GM19463 (cell line): ENCODE data around the gene ZBTB22.
"Not testable (repeated sequence)": the region's sequence is repeated elsewhere in the genome, so short reads cannot be mapped to it uniquely, and the experiment has no call there.

Experiments
- ATAC-seq: cut with Tn5 transposase; IDR thresholded peaks from one replicate; pipeline ENCODE4 v1.9.1; 2021; ENCODE audit warnings: mild to moderate bottlenecking, moderate library complexity; ENCODE audit not compliant: unreplicated experiment

ZBTB22 gene, protein sequence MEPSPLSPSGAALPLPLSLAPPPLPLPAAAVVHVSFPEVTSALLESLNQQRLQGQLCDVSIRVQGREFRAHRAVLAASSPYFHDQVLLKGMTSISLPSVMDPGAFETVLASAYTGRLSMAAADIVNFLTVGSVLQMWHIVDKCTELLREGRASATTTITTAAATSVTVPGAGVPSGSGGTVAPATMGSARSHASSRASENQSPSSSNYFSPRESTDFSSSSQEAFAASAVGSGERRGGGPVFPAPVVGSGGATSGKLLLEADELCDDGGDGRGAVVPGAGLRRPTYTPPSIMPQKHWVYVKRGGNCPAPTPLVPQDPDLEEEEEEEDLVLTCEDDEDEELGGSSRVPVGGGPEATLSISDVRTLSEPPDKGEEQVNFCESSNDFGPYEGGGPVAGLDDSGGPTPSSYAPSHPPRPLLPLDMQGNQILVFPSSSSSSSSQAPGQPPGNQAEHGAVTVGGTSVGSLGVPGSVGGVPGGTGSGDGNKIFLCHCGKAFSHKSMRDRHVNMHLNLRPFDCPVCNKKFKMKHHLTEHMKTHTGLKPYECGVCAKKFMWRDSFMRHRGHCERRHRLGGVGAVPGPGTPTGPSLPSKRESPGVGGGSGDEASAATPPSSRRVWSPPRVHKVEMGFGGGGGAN

DNA sequence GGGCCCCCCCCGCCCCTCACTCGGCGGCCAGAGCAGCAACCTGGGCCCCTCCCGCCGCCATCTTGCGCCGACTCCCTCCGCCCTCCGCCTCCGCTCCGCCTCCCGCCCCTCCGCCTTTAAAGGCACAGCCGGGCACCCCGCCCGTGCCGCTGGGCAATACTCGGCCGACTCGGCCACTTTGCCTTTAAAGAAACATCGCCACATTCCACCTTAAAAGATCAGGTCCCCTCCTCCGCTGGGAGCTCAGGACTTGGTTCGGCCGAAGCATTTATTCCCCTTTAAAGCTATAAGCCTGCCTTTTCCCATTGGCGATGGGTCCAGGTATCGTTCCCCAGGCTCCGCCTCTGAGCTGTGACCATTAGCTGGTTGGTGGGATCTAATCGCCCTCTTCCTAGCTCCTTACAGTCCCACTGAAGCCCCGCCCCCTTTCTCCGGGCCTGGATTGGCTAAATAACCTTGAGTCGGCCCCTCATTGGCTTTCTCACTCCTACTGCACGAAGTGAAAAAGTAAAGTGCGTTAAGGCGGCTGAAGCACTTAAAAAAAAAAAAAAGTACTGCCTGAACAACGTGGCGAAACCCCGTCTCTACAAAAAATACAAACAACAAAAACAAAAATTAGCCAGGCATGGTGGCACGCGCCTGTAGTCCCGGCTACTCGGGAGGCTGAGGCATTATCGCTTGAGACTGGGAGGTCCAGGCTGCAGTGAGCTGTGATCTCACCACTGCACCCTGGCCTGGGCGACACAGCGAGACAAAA is at the start of gene ZBTB22:
Gene ZBTB22, minus strand, starts transcription at position 76 of the 757 bp plus-strand sequence. CDS start 828 bp downstream, outside the sequence.
- peak; percentile 48 for ATAC-seq

DNA sequence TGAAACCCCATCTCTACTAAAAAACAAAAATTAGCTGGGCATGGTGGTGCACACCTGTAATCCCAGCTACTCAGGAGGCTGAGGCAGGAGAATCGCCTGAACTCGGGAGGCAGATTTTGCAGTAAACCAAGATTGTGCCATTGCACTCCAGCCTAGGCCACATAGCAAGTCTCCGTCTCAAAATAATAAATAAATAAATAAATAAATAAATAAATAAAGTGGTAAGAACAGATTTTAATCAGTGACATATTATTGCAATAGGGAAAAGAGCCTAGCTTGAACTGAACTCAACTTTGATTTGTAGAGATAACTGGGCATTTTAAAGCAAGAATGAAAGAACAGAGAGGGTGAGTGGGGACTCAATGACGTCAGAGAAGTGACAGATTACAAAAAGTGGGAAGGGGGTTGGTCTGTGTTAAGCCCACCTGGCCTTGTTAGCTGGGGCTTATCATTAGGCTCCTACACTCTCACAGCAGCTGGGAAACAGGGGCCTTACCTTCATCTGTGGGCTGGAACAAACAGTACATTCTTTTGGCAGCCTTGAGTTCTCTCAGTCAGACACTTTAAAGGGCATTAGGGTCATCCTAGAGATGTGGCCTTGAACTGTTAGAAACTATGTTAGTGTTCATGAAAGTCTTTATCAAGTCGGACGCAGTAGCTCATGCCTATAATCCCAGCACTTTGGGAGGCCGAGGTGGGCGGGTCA is 49.6 kb upstream of the ZBTB22 start:
- ATAC-seq, result no peak

DNA sequence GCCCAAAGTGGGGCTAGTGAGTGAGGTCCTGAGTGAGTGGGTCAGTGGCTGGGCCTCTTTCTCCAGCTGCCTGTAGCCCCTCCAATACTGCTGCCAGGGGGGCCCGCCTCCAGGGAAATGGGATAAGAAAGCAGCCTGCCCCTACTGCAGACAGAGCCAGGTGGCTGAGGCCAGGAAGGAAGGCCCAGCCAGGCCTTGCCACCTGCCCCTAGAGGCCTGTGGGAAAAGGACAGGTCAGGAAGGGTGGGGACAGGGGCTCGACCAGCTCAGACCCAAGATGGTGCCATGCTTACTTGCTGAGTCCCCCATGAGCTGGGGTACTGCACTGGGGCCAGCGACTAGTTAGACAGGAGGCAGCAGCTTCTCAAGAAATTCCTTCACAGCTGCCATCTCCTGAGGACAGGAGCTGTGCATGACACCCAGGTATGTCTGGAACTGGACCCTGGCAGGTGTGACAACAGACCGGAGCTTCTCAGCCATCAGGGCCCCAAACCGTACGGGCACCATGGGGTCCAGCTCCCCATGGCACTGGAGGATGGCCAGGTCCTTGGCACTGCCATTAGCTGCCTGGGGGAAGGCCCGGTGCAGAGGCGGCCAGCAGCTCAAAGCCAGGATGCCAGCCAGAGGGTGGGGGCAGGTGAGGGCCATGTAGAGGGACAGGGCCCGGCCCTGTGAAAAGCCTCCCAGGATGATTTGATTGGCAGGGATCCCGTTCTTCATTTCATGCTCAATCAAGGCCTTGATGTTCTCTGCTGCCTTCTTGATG is 47.8 kb upstream of the ZBTB22 start:
- ATAC-seq, result not testable (repeated sequence)

DNA sequence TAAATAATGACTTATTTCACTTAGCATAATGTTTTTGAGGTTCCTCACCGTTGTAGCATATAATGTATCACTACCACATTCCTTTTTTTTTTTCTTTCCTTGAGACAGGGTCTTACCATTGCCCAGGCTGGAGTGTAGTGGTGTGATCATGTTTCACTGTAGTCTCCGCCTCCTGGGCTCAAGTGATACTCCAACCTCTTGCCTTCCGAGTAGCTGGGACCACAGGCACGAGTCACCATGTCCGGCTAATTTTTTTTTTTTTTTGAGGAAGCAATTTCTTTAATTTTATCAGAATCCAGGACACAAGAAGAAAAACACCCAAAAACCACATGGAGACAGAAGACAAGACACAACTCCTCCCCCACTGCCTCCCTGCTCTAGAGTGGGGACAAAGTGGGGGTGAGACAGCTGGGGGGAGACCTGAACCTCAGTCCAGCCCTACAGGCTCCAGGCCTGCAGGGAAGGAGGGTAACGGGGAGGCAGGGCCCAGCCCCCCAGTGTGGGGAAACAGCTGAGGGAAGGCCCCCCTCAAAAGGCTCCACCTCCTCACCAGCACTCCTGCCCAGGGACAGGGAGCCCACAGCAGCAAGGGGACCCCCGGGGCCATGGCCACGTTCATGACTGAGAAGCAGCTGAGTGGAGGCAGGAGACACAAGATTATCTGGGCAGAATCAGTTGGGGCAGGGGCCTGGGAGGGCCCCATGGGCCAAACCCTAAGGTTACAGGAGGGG is 47.1 kb upstream of the ZBTB22 start:
- ATAC-seq, result not testable (repeated sequence)

DNA sequence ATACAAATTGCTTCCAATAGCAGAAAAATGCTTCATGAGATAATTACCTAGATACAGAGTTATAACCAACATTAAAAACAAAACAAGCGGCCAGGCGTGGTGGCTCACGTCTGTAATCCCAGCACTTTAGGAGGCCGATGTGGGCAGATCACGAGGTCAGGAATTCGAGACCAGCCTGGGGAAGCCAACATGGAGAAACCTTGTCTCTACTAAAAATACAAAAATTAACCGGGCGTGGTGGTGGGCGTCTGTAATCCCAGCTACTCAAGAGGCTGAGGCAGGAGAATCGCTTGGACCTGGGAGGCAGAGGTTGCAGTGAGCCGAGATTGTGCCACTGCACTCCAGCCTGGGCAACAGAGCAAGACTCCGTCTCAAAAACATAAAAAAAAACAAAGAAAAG is 45.9 kb upstream of the ZBTB22 start:
- ATAC-seq, result not testable (repeated sequence)

DNA sequence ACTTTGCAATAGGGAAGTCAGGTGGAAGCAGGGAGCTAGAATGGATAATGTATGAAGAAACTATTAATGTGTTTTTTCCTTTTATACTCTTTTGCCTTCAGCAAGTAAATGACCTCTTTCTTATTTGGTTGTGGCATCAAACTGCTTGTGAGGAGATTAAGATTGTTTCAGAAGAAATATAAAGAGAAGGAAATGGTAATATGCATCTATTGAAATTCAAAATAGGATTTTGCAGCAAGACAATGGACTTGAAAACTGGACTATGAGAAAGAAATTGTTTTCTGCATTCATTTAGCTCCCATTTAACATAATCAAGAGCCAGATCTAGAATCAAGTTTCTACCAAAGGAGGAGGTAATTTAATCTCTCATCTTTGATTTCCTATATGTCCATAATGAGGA is 41.8 kb upstream of the ZBTB22 start:
- ATAC-seq, result no peak

DNA sequence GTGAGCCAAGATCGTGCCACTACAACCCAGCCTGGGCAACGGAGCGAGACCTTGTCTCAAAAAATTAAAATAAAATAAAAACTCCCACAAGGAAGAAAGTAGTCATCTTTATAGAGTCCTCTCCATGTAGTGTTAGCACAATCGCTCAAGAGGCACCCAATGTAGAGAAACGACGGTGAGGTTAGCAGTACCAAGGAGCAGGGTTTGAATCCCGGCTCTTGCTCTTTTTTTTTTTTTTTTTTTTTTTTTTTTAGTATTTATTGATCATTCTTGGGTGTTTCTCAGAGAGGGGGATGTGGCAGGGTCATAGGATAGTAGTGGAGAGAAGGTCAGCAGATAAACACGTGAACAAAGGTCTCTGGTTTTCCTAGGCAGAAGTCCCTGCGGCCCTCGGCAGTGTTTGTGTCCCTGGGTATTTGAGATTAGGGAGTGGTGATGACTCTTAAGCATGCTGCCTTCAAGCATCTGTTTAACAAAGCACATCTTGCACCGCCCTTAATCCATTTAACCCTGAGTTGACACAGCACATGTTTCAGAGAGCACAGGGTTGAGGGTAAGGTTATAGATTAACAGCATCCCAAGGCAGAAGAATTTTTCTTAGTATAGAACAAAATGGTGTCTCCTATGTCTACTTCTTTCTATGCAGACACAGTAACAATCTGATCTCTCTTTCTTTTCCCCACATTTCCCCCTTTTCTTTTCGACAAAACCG is 39.8 kb upstream of the ZBTB22 start:
- not testable (repeated sequence) for ATAC-seq

DNA sequence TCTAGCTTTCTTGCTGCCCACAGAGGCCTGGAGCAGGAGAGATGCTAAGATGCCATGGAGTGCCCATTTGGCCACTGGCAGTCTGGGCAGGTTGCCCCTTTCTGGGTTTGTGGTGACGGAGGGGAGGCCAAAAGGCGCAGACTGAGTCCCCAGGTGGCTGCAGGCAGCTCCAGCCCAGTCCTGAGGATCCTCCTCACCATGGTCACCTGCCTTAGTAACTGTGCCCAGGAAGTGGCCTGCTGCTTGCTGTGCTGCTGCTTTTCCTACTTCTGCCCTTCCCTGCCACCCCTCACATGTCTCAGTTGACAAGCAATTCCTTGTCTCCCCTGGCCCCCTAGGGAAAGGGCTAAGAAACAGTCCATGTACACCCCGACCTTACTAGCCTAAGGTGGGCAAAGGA is 38.8 kb upstream of the ZBTB22 start:
- ATAC-seq, result no peak

DNA sequence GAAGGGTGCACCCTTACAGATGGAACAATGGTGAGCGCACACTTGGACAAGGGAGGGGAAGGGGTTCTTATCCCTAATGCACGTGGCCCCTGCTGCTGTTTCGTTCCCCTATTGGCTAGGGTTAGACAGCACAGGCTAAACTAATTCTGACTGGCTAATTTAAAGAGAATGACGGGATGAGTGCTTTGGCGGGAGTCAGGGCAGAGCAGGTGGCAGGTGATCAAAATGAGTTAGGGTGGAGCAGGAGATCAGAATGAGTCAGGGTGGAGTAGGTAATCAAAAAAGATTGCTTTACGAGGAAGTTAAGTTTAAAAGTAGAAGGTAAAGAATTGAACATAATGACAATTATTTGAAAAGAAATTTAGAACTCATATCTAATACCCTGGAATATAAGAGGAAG is 38.3 kb upstream of the ZBTB22 start:
- not testable (repeated sequence) for ATAC-seq

DNA sequence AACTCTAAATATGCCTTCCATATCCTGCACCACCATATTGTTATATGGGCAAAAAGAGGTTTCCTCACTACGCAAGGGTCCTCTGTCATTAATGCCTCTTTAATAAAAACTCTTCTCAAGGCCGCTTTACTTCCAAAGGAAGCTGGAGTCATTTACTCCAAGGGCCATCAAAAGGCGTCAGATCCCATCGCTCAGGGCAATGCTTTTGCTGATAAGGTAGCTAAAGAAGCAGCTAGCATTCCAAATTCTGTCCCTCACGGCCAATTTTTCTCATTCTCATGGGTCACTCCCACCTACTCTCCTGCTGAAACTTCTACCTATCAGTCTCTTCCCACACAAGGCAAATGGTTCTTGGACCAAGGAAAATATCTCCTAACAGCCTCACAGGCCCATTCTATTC is 30.3 kb upstream of the ZBTB22 start:
- ATAC-seq, result no peak

DNA sequence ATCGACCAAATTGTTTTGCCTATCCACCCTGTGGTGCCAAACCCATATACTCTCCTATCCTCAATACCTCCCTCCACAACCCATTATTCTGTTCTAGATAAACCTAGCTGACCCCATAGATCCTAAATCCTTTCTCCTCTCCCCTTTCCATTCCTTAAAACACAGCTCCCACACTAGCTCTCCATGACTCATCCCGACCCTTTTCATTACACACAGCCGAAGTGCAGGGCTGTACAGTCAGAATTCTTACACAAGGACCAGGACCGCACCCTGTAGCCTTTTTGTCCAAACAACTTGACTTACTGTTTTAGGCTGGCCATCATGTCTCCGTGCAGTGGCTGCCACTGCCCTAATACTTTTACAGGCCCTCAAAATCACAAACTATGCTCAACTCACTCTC is 29.4 kb upstream of the ZBTB22 start:
- ATAC-seq, result not testable (repeated sequence)

DNA sequence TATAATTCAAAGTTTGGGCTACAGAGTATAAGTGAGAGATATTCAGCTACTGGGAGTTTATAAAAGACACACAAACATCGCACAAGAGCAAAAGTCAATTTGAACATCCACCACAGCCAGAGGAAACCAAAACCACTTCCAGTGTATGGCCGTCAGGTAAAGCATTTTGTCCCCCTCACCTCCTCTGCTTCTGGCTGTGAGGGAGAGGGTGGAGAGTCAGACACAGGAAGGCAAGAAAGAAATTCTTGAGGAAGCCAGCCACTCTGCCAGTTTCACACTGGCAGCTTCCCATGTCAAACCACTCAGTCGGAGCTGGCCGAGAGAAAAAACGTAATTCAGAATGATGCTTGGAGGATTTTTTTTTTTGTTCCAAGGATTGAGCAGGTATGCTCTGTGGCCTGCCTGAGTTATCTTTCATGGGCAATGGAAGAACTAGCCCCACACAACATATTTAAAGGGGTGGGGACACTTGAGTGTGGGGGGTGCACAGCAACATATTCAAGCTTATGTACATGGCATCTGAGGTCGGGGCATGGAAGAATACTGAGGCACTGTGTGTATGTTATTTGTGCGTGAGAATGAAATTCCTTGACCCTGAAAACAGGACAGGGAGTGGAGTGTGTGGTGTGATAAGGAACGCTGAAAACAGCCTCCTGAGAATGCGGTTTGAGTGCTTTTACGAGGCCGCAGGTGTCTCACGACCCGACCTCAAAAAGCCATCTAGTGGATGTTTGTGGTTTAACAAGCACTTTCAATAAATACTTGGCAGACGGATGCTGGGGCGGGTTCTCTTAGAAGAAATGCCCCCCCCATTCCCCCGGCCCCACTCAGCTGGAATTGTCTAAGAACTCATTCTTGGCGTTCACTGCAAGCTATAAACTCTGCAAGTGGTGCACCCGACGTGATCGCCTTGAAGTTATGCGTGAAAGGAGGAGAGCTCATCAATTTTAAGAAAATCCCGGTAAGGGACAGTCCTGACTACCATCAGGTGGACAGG is 27.5 kb upstream of the ZBTB22 start:
- no peak for ATAC-seq

DNA sequence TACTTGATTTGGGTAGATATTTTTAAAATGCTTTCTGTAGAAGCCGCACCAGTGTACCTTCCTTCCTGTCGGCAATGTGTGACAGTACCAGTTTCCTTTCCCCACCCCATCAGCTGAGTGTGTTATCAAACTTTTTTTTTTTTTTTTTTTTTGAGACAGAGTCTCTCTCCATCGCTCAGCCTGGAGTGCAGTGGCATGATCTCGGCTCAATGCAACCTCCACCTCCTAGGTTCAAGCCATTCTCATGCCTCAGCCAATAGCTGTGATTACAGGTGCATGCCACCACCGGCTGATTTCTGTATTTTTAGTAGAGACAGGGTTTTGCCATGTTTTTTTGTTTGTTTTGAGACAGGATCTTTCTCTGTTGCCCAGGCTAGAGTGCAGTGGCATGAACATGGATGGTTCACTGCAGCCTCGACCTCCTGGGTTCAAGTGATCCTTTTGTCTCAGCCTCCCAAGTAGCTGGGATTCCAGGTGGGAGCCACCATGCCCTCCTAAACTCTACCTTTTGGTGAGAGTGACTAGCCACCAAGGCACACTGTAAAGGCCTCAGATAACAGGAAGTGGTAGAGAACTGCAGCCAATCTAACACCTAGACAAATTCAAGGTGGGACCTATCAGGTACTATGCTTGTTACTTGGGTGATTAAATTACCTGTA is 26.5 kb upstream of the ZBTB22 start:
- ATAC-seq, result no peak

DNA sequence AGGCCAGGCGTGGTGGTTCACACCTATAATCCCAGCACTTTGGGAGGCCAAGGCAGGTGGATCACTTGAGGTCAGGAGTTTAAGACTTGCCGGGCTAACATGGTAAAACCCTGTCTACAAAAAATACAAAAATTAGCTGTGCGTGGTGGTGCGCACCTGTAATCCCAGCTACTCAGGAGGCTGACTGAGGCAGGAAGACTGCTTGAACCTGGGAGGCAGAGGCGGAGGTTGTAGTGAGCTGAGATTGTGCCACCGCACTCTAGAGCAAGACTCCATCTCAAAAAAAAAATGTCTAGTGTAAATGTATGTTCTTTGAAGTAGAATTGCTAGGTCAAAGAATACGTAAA is 26.0 kb upstream of the ZBTB22 start:
- not testable (repeated sequence) for ATAC-seq

DNA sequence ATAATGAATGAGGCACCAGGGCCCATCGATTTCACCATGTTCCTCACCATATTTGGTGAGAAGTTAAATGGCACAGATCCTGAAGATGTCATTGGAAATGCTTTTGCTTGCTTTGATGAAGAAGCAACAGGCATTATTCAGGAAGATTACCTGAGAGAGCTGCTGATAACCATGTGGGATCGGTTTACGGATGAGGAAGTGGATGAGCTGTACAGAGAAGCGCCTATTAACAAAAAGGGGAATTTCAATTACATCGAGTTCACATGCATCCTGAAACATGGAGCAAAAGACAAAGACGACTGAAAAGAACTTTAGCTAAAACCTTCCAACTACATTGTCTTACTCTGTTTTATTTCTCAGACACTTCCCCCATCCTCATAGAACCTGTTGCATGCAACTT is 21.6 kb upstream of the ZBTB22 start:
- ATAC-seq, result no peak

DNA sequence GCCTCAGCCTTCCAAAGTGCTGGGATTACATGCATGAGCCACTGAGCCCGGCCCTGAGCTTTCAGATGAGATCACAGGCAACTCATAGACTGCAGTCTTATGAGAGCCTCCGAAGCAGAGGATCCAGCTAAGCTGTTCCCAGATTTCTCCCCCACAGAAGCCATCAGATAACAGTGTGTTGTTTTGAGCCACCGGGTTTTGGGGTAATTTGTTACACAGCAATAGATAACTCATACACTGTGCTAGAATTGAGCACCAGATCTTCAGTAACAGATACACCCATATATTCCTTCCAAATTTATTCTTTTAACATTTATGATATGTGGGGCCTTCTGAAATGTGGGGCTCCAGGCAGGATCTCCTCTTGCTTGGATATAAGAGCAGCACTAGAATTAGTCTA is 19.0 kb upstream of the ZBTB22 start:
- no peak for ATAC-seq

DNA sequence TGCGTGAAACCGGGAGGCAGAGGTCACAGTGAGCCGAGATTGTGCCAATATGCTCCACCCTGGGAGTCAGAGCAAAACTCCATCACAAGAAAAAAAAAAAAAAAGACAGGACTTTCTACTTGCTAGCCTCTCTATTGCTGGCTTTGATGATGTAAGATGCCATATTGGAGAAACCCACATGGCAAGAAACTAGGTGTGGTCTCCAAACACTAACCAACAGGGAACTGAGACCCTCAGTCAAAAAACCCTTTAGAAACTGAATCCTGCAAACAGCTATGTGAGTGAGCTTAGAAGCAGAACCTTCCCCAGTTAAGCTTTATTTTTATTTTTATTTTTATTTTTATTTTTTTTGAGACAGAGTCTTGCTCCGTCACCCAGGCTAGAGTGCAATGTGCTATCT is 18.4 kb upstream of the ZBTB22 start:
- no peak for ATAC-seq
